ENCODE data around the gene MOCOS. TPM values are rescaled to one million over a fixed set of nuclear protein-coding genes. Genes with fewer than 3 reads are reported as not detected.
"Not testable (repeated sequence)": the region's sequence is repeated elsewhere in the genome, so short reads cannot be mapped to it uniquely, and the experiment has no call there.

Gene MOCOS
- total RNA-seq, 1 donor: 13.1 TPM

- DNase-seq (ENCODE audit: low read depth): no peak
- no peak overlapping the region for H3K4me3 ChIP-seq (ENCODE audit: low read depth, low read length)
- TF ChIP-seq CTCF (IDR thresholded peaks at IDR 0.05; ENCODE audit: insufficient read depth, low read length): no peak
These were observed 26.3 kb upstream of the MOCOS start for GRCh38 chr18:36160959-36161371.

GRCh38 chr18:36162981-36163380, 24.3 kb upstream of the MOCOS start:
- TF ChIP-seq CTCF (IDR thresholded peaks at IDR 0.05; ENCODE audit: insufficient read depth, low read length): no peak
- peak; percentile 55 for DNase-seq (ENCODE audit: low read depth)
- no peak overlapping the region for H3K4me3 ChIP-seq (ENCODE audit: low read depth, low read length)

- no peak for DNase-seq (ENCODE audit: low read depth)
- no peak for TF ChIP-seq CTCF (IDR thresholded peaks at IDR 0.05; ENCODE audit: insufficient read depth, low read length)
These were observed 19.5 kb upstream of the MOCOS start for GRCh38 chr18:36167692-36168218.

GRCh38 chr18:36168296-36168695, 19.0 kb upstream of the MOCOS start:
- not testable (repeated sequence) for DNase-seq (ENCODE audit: low read depth); H3K4me3 ChIP-seq (ENCODE audit: low read depth, low read length)

More at GRCh38 chr18:36167692-36168218, 19.5 kb upstream of the MOCOS start:
- no peak overlapping the region for H3K4me3 ChIP-seq (ENCODE audit: low read depth, low read length)

- no peak overlapping the region for H3K4me3 ChIP-seq (ENCODE audit: low read depth, low read length)
- no peak for DNase-seq (ENCODE audit: low read depth)
- no peak for TF ChIP-seq CTCF (IDR thresholded peaks at IDR 0.05; ENCODE audit: insufficient read depth, low read length)
These were observed 17.4 kb upstream of the MOCOS start for GRCh38 chr18:36169938-36170337.

- no peak for DNase-seq (ENCODE audit: low read depth)
- no peak overlapping the region for H3K4me3 ChIP-seq (ENCODE audit: low read depth, low read length)
- no peak for TF ChIP-seq CTCF (IDR thresholded peaks at IDR 0.05; ENCODE audit: insufficient read depth, low read length)
These were observed 11.8 kb upstream of the MOCOS start for GRCh38 chr18:36175481-36175880.

- no peak for TF ChIP-seq CTCF (IDR thresholded peaks at IDR 0.05; ENCODE audit: insufficient read depth, low read length)
- H3K4me3 ChIP-seq (ENCODE audit: low read depth, low read length): no peak overlapping the region
- DNase-seq (ENCODE audit: low read depth): no peak
These were observed 11.1 kb upstream of the MOCOS start for GRCh38 chr18:36176177-36176584.

Data from fibroblast of the aortic adventitia (primary cell).